HEK293 (cell line): ENCODE results near the gene SLC52A3.

Experiments used
- KLF1 ChIP-seq: fragments of 450-650 bp; formaldehyde crosslinking; IDR thresholded peaks from 2 replicates; pipeline ENCODE4 v1.5.1; 2016; ENCODE audit warnings: missing biosample characterization, missing genetic modification characterization
- KLF10 ChIP-seq: fragments of 450-650 bp; IDR thresholded peaks from 2 replicates; pipeline ENCODE4 v1.5.1; 2018; ENCODE audit warnings: missing biosample characterization, mild to moderate bottlenecking, missing genetic modification characterization
- KLF7 ChIP-seq: fragments of 450-650 bp; formaldehyde crosslinking; IDR thresholded peaks from 2 replicates; pipeline ENCODE4 v1.5.1; 2016; ENCODE audit warnings: missing biosample characterization, missing genetic modification characterization, borderline replicate concordance
- SALL2 ChIP-seq: fragments of 450-650 bp; formaldehyde crosslinking; IDR thresholded peaks from 2 replicates; pipeline ENCODE4 v1.5.0; 2017; ENCODE audit warnings: missing biosample characterization, mild to moderate bottlenecking, missing genetic modification characterization, borderline replicate concordance
- WT1 ChIP-seq: fragments of 450-650 bp; formaldehyde crosslinking; IDR thresholded peaks from 2 replicates; pipeline ENCODE4 v1.5.1; 2016; ENCODE audit warnings: missing biosample characterization, missing genetic modification characterization
- YY2 ChIP-seq: fragments of 450-650 bp; formaldehyde crosslinking; IDR thresholded peaks from 2 replicates; pipeline ENCODE4 v1.5.1; 2016; ENCODE audit warnings: missing biosample characterization, missing genetic modification characterization
- ZBTB1 ChIP-seq: fragments of 450-650 bp; formaldehyde crosslinking; IDR thresholded peaks from 2 replicates; pipeline ENCODE4 v1.5.1; 2016; ENCODE audit warnings: missing biosample characterization, missing genetic modification characterization
- ZBTB49 ChIP-seq: fragments of 450-650 bp; formaldehyde crosslinking; IDR thresholded peaks from 2 replicates; pipeline ENCODE4 v1.5.1; 2016; ENCODE audit warnings: missing biosample characterization, missing genetic modification characterization, low read depth
- ZFP69B ChIP-seq: fragments of 450-650 bp; formaldehyde crosslinking; IDR thresholded peaks from 2 replicates; pipeline ENCODE4 v1.5.1; 2016; ENCODE audit warnings: missing biosample characterization, missing genetic modification characterization
- ZNF114 ChIP-seq: fragments of 450-650 bp; formaldehyde crosslinking; IDR thresholded peaks from 2 replicates; pipeline ENCODE4 v1.5.0; 2017; ENCODE audit warnings: missing biosample characterization, missing genetic modification characterization
- ZNF121 ChIP-seq: fragments of 450-650 bp; formaldehyde crosslinking; IDR thresholded peaks from 2 replicates; pipeline ENCODE4 v1.5.1; 2016; ENCODE audit warnings: missing biosample characterization, missing genetic modification characterization
- ZNF223 ChIP-seq: fragments of 450-650 bp; formaldehyde crosslinking; IDR thresholded peaks from 2 replicates; pipeline ENCODE4 v1.5.1; 2016; ENCODE audit warnings: missing biosample characterization, missing genetic modification characterization
- ZNF449 ChIP-seq: fragments of 450-650 bp; formaldehyde crosslinking; IDR thresholded peaks from 2 replicates; pipeline ENCODE4 v1.5.1; 2017; ENCODE audit warnings: missing biosample characterization, mild to moderate bottlenecking, missing genetic modification characterization, moderate library complexity
- ZNF473 ChIP-seq: fragments of 450-650 bp; formaldehyde crosslinking; IDR thresholded peaks from 2 replicates; pipeline ENCODE4 v1.5.1; 2017; ENCODE audit warnings: missing biosample characterization, missing genetic modification characterization
- ZNF544 ChIP-seq: fragments of 450-650 bp; formaldehyde crosslinking; IDR thresholded peaks from 2 replicates; pipeline ENCODE4 v1.5.0; 2017; ENCODE audit warnings: missing biosample characterization, missing genetic modification characterization
- ZNF549 ChIP-seq: fragments of 450-650 bp; IDR thresholded peaks from 2 replicates; pipeline ENCODE4 v1.5.1; 2018; ENCODE audit warnings: missing biosample characterization, missing genetic modification characterization, mild to moderate bottlenecking, inconsistent platforms, moderate library complexity
- ZNF658 ChIP-seq: fragments of 450-650 bp; formaldehyde crosslinking; IDR thresholded peaks from 2 replicates; pipeline ENCODE4; 2016; ENCODE audit warnings: missing biosample characterization, missing genetic modification characterization
- ZNF777 ChIP-seq: fragments of 450-650 bp; formaldehyde crosslinking; IDR thresholded peaks from 2 replicates; pipeline ENCODE4 v1.5.1; 2017; ENCODE audit warnings: missing biosample characterization, missing genetic modification characterization, borderline replicate concordance
- ZNF785 ChIP-seq: fragments of 450-650 bp; formaldehyde crosslinking; IDR thresholded peaks from 2 replicates; pipeline ENCODE4 v1.5.1; 2016; ENCODE audit warnings: missing biosample characterization, missing genetic modification characterization
- ZSCAN16 ChIP-seq: fragments of 450-650 bp; formaldehyde crosslinking; IDR thresholded peaks from 2 replicates; pipeline ENCODE4 v1.5.1; 2016; ENCODE audit warnings: missing biosample characterization, missing genetic modification characterization
- TF ChIP-seq, protein P1 (sequence below): fragments of 450-650 bp; formaldehyde crosslinking; IDR thresholded peaks from 2 replicates; pipeline ENCODE4 v1.5.1; 2017; ENCODE audit warnings: missing biosample characterization, missing genetic modification characterization
- TF ChIP-seq, protein P2 (sequence below): fragments of 450-650 bp; formaldehyde crosslinking; IDR thresholded peaks from 2 replicates; pipeline ENCODE4 v1.5.0; 2017; ENCODE audit warnings: missing biosample characterization, missing genetic modification characterization, borderline replicate concordance
- TF ChIP-seq, protein P3 (sequence below): fragments of 450-650 bp; formaldehyde crosslinking; IDR thresholded peaks from 2 replicates; pipeline ENCODE4 v1.5.1; 2017; ENCODE audit warnings: missing biosample characterization, missing genetic modification characterization
- TF ChIP-seq, protein P4 (sequence below): fragments of 450-650 bp; formaldehyde crosslinking; IDR thresholded peaks from 2 replicates; pipeline ENCODE4 v1.5.1; 2016; ENCODE audit warnings: missing biosample characterization, missing genetic modification characterization
- TF ChIP-seq, protein P5 (sequence below): fragments of 450-650 bp; formaldehyde crosslinking; IDR thresholded peaks from 2 replicates; pipeline ENCODE4 v1.5.1; 2016; ENCODE audit warnings: missing biosample characterization, missing genetic modification characterization
- TF ChIP-seq, protein P6 (sequence below): fragments of 450-650 bp; formaldehyde crosslinking; IDR thresholded peaks from 2 replicates; pipeline ENCODE4 v1.5.1; 2016; ENCODE audit warnings: missing biosample characterization, missing genetic modification characterization

SLC52A3 gene

DNA sequence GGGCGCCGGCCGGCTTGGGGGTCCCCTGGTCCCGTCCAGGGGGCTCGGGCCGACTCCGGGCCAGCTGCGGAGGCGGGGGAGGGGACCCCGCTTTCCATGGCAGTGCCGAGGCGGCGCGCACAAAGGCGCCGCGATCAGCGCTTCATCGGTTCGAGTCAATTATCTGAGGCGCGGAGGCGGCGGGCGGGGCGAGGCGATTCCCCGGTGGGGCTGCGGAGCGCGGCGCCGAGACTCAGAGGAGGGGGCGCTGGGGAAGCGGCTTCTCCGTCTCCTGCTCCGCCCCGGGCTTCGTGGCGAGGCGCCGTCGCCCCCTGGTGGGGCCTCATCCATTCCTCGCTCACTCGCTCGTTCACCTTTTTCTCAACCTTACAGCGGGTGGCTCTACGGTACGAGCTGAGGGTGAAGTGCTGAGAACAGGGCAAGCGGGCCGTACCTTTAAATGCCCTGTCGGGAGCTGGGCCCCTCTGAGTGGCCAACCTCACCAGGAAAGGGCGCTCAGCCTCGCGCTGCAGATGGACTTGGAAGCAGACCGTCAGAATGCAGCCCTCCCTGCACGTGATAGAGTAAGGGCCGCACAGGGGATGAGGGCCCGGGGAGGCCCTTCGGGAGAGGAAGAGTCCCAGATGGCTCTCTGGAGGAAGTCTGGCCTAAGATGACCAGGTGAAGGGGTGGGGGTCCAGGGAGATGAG lies 39.9 kb downstream of the SLC52A3 start (continued):
- TF ChIP-seq KLF7 (tag by site-specific recombination) (no peak), ZNF658 (tag by site-specific recombination) (no peak), SALL2 (tag by site-specific recombination) (no peak), ZSCAN16 (tag by site-specific recombination) (no peak), ZFP69B (tag by site-specific recombination) (0 out of 2 replicates have a peak, but pooled peaks have one; percentile 29), KLF1 (tag by site-specific recombination) (peak; percentile 51), ZNF223 (tag by site-specific recombination) (no peak), ZNF785 (tag by site-specific recombination) (no peak), WT1 (tag by site-specific recombination) (no peak), ZNF473 (tag by site-specific recombination) (no peak), ZNF121 (tag by site-specific recombination) (no peak), YY2 (tag by site-specific recombination) (no peak), ZBTB1 (tag by site-specific recombination) (no peak), ZBTB49 (tag by site-specific recombination) (no peak), ZNF544 (tag by site-specific recombination) (no peak), ZNF449 (tag by site-specific recombination) (peak; percentile 30; the same call in 1 of the 2 replicates), ZNF114 (tag by site-specific recombination) (no peak), ZNF777 (tag by site-specific recombination) (no peak), KLF10 (tag by site-specific recombination) (no peak; the same call in 1 of the 2 replicates), ZNF549 (tag by site-specific recombination) (no peak)
- TF ChIP-seq, protein P1, sequence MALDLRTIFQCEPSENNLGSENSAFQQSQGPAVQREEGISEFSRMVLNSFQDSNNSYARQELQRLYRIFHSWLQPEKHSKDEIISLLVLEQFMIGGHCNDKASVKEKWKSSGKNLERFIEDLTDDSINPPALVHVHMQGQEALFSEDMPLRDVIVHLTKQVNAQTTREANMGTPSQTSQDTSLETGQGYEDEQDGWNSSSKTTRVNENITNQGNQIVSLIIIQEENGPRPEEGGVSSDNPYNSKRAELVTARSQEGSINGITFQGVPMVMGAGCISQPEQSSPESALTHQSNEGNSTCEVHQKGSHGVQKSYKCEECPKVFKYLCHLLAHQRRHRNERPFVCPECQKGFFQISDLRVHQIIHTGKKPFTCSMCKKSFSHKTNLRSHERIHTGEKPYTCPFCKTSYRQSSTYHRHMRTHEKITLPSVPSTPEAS (tag by site-specific recombination) = no peak
- TF ChIP-seq, protein P2, sequence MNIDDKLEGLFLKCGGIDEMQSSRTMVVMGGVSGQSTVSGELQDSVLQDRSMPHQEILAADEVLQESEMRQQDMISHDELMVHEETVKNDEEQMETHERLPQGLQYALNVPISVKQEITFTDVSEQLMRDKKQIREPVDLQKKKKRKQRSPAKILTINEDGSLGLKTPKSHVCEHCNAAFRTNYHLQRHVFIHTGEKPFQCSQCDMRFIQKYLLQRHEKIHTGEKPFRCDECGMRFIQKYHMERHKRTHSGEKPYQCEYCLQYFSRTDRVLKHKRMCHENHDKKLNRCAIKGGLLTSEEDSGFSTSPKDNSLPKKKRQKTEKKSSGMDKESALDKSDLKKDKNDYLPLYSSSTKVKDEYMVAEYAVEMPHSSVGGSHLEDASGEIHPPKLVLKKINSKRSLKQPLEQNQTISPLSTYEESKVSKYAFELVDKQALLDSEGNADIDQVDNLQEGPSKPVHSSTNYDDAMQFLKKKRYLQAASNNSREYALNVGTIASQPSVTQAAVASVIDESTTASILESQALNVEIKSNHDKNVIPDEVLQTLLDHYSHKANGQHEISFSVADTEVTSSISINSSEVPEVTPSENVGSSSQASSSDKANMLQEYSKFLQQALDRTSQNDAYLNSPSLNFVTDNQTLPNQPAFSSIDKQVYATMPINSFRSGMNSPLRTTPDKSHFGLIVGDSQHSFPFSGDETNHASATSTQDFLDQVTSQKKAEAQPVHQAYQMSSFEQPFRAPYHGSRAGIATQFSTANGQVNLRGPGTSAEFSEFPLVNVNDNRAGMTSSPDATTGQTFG (tag by site-specific recombination) = no peak
- TF ChIP-seq, protein P3, sequence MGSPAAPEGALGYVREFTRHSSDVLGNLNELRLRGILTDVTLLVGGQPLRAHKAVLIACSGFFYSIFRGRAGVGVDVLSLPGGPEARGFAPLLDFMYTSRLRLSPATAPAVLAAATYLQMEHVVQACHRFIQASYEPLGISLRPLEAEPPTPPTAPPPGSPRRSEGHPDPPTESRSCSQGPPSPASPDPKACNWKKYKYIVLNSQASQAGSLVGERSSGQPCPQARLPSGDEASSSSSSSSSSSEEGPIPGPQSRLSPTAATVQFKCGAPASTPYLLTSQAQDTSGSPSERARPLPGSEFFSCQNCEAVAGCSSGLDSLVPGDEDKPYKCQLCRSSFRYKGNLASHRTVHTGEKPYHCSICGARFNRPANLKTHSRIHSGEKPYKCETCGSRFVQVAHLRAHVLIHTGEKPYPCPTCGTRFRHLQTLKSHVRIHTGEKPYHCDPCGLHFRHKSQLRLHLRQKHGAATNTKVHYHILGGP (tag by site-specific recombination) = no peak
- TF ChIP-seq, protein P4, sequence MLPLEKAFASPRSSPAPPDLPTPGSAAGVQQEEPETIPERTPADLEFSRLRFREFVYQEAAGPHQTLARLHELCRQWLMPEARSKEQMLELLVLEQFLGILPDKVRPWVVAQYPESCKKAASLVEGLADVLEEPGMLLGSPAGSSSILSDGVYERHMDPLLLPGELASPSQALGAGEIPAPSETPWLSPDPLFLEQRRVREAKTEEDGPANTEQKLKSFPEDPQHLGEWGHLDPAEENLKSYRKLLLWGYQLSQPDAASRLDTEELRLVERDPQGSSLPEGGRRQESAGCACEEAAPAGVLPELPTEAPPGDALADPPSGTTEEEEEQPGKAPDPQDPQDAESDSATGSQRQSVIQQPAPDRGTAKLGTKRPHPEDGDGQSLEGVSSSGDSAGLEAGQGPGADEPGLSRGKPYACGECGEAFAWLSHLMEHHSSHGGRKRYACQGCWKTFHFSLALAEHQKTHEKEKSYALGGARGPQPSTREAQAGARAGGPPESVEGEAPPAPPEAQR (tag by site-specific recombination) = no peak
- TF ChIP-seq, protein P5, sequence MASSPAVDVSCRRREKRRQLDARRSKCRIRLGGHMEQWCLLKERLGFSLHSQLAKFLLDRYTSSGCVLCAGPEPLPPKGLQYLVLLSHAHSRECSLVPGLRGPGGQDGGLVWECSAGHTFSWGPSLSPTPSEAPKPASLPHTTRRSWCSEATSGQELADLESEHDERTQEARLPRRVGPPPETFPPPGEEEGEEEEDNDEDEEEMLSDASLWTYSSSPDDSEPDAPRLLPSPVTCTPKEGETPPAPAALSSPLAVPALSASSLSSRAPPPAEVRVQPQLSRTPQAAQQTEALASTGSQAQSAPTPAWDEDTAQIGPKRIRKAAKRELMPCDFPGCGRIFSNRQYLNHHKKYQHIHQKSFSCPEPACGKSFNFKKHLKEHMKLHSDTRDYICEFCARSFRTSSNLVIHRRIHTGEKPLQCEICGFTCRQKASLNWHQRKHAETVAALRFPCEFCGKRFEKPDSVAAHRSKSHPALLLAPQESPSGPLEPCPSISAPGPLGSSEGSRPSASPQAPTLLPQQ (tag by site-specific recombination) = peak; percentile 73
- TF ChIP-seq, protein P6, sequence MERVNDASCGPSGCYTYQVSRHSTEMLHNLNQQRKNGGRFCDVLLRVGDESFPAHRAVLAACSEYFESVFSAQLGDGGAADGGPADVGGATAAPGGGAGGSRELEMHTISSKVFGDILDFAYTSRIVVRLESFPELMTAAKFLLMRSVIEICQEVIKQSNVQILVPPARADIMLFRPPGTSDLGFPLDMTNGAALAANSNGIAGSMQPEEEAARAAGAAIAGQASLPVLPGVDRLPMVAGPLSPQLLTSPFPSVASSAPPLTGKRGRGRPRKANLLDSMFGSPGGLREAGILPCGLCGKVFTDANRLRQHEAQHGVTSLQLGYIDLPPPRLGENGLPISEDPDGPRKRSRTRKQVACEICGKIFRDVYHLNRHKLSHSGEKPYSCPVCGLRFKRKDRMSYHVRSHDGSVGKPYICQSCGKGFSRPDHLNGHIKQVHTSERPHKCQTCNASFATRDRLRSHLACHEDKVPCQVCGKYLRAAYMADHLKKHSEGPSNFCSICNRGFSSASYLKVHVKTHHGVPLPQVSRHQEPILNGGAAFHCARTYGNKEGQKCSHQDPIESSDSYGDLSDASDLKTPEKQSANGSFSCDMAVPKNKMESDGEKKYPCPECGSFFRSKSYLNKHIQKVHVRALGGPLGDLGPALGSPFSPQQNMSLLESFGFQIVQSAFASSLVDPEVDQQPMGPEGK = peak; percentile 53; the same call in 1 of the 2 replicates
